HG02610 (cell line): ENCODE measurements around the gene RYR1.
"Not testable (repeated sequence)": the region's sequence is repeated elsewhere in the genome, so short reads cannot be mapped to it uniquely, and the experiment has no call there.

Experiments
- ATAC-seq: cut with Tn5 transposase; IDR thresholded peaks from one replicate; pipeline ENCODE4 v1.9.1; 2021; ENCODE audit warnings: mild to moderate bottlenecking, moderate library complexity; ENCODE audit not compliant: unreplicated experiment

The RYR1 gene

DNA sequence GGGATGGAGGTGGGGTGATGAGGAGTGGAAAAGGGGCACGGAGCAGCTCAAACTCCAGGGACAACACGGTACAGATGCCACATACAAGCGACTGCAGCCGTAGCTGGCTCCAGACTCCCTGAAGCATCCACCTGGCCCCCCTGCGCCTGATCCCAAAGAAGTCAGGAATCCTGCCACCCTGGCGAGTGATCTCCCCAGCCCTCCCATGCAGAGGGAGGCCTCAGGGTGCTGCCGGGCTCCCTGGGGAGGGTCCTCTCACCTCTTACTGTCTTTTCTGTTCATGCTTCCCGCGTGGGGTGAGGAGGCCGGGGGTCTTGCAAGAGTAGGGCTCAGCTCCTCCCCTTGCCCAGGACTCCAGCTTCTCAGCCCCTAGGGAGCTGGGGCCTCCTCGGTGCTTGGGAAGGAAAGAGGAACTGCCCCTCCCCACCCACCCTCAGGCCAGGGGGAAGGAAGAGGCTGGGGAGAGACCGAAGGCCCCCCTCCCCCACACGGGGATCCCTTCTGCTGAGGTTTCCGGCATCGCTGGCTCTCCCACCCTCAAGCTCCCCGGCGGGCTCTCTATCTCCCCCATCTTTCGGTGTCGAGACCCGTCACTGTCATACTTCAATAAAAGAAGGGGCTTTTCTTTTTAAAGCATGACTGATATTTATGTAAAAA, 7.6 kb upstream of the RYR1 start, which contains the start of gene RASGRP4:
TSS of gene RASGRP4 (minus strand) at position 410 of the 657 bp plus-strand sequence. CDS start at position 282, 128 bp downstream.
- no peak for ATAC-seq

- not testable (repeated sequence) for ATAC-seq
Observed at GRCh38 chr19:38427035-38427677, 6.3 kb upstream of the RYR1 start.

- no peak for ATAC-seq
Observed at GRCh38 chr19:38429055-38429810, 4.3 kb upstream of the RYR1 start.

GRCh38 chr19:38429811-38430156, 3.7 kb upstream of the RYR1 start:
- no peak for ATAC-seq

DNA sequence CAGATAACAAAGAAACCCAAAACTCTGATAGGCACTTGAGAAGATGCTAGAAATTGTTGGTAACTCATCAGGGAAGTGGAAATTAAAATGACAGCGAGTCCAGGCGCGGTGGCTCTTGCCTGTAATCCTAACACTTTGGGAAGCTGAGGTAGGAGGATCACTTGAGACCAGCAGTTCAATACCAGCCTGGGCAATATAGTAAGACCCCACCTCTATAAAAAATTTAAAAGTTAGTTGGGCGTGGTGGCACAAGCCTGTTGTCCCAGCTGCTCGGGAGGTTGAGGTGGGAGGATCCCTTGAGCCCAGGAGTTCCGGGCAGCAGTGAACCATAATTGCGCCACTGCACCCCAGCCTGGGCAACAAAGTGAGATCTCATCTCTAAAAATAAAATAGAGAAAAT, 2.6 kb upstream of the RYR1 start:
- no peak for ATAC-seq

GRCh38 chr19:38434549-38435051, 1.1 kb downstream of the RYR1 start:
- ATAC-seq: no peak

DNA sequence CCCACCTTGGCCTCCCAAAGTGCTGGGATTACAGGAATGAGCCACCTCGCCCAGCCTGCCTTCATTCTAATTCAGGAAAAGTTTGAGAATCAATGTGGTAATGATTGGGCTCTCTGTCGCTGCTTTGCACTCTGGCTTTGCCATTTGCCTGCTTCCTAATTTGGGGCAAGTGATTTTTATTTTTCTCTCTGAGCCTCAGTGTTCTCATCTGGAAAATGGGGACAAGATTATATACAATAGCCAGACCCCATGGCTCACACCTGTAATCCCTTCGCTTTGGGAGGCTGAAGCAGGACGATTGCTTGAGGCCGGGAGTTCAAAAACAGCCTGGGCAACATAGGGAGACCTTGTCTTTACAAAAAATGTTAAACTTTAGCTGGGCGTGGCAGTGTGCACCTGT, 3.8 kb downstream of the RYR1 start:
- no peak for ATAC-seq

DNA sequence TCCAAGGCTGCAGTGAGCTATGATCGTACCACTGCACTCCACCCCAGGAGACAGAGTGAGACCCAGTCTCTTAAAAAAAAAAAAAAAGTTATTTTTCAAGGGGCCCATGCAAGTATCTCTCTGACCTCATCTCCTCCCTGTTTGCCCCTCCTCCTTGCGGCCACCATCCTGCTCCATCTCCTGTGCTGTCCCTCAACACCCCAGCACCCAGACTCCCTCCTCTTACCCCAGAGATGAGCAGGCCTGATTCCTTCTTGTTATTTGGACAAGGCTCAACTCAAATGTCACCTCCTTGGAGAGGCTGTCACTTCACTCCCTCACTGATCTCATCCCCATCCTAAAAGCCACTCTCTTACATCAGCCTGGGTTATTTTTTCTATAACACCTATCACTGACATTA, 4.4 kb downstream of the RYR1 start:
- no peak for ATAC-seq

DNA sequence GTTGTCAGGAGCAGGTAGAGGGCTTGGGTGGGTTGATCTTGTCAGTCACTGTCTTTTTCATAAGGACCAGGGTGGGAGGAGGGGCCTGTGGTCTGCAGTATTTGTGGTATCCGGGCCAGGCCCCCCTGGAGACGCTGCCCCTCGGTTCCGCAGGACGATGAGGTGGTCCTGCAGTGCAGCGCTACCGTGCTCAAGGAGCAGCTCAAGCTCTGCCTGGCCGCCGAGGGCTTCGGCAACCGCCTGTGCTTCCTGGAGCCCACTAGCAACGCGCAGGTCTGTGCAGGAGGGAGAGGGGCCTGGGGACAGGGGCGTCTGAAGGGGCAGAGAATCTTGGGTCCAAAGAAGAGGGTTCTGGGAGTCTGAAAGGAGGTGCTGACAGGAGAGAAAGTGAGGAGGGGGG, 7.1 kb downstream of the RYR1 start:
- no peak for ATAC-seq

- no peak for ATAC-seq
Observed at GRCh38 chr19:38441657-38442348, 8.3 kb downstream of the RYR1 start.

DNA sequence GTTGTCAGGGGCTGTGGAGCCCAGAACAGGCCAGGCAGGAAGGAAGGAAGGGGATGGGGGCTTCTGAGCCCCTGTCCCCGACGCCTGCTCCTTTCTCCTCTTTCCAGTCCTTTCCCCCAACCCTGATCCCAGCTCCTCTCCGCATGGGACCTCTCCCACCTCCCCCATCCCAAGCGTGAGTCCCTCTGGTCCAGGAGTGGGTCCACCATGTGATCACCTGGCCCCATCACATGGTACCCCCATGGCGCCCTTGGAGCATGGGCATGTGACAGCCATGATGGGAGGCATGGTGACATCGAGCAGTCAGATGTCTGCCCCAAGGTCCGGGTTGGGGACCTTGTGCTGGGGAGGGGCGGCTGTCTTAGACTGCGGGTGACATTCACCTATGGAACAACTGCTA, 9.2 kb downstream of the RYR1 start:
- no peak for ATAC-seq

- no peak for ATAC-seq
Observed at GRCh38 chr19:38443458-38443999, 10.0 kb downstream of the RYR1 start.

GRCh38 chr19:38444026-38444425, 10.5 kb downstream of the RYR1 start:
- no peak for ATAC-seq

DNA sequence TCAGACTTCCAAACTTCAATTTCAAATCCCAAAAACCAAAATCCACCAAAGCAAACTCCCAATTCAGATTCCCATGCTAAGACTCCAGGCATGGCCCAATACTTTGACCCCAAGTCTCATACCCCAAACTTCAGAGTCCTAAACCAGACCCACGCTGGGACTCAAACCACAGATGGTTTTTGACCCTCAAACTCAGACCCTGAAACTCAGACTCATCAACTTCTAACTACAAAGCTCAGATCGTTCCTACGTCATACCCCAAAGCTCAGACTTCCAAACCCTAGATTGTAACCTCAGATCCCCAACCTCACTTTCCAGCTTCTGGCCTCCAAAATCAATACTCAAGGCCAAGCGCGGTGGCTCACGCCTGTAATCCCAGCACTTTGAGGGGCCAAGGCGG, 11.9 kb downstream of the RYR1 start:
- ATAC-seq: no peak

DNA sequence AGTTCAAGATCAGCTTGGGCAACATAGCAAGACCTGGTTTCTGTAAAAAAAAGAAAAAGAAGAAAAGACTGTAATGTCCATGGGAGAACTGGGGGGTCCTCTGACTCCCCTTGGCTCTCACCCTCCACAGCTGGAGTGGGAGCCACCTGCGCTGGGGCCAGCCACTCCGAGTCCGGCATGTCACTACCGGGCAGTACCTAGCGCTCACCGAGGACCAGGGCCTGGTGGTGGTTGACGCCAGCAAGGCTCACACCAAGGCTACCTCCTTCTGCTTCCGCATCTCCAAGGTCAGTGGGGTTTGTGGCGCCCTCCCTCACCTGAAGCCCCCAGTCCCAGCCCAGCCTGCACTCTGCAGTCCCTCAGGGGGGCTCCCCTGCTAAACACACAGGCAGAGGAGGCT, 14.7 kb downstream of the RYR1 start:
- no peak for ATAC-seq

- no peak for ATAC-seq
Observed at GRCh38 chr19:38449518-38449917, 16.0 kb downstream of the RYR1 start.

DNA sequence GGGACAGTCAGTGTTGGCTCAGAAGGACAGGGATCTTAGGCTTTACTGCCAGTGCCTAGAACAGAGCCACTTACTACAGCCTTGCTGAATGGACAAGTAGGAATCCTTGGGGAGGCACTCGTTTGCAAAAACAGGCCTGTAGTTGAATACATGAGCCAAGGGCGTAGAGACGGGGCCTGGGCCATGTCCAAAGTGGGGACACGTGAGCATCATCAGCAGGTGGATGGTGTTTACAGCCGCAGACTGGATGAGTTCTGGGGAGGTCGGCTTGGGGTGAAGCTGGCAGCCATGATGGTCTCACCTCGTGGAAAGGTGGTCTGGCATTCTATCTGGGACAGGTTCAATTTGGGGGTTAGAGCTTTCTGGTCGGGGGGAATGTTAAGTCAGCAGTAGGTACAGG, 17.5 kb downstream of the RYR1 start:
- no peak for ATAC-seq

DNA sequence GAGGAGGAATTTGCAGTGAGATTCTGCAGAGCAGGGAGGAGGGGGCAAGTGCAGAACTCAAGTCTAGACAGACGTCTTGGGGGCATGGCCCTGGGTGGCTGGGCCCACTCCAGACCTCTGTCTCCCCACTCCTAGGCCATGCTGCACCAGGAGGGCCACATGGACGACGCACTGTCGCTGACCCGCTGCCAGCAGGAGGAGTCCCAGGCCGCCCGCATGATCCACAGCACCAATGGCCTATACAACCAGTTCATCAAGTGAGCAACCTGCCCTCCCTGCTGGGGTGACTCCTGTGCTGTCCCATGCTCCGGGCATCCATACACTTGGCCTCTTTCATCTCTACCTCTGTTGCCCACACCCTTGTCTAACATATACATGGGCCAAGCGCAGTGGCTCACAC, 18.1 kb downstream of the RYR1 start:
- no peak for ATAC-seq

DNA sequence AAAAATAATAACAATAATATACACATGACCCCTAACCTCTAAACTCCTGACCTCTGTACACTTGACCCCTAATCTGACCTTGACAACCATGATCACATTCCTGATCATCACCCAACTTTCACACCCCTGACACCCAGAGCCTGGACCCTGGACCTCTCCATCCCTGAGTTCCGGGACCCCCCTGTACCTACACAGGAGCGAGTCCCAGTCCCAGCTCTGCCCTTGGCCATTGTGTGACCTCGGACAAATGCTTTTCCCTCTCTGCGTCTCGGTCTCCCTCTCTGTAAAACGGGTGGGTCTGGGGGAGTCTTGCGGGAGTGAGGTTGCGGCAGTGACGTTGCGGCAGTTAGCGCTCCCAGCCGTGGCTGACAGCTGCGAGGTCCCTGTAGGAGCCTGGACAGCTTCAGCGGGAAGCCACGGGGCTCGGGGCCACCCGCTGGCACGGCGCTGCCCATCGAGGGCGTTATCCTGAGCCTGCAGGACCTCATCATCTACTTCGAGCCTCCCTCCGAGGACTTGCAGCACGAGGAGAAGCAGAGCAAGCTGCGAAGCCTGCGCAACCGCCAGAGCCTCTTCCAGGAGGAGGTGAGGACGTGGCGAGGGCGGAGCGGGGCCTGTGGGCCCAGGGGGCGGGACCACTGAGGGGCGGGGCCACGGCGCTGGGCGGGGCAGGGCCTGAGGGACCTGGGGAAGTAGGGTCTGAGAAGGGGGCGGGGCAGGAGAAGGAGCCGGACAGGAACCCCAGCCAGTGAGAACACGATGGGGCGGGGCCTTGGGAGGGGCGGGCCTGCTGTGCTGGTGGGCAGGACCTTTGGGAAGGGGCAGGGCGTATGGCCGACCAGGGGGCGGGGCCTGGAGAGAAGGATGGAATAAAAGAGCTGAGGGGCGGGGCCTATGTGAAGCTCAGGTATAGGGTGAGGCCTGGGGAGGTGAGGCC, 19.2 kb downstream of the RYR1 start:
- ATAC-seq: no peak

DNA sequence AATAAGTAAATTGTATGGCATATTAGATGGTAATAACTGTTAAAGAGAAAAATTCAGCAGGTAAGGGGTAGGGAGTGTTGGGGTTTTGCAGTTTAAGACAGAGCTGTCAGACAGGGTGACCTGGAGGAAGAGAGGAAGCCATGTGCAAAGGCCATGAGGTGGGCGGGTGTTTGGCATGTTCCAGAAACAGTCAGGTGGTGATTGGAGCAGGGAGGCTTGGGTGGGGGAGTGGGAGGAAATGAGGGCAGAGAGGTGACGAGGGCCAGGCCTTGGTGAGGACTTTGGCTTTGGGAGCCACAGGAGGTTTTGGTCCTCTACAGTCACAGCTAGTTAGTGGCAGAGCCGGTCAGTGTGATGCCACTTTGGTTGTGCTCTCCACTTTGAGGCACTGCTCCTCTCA, 20.1 kb downstream of the RYR1 start:
- no peak for ATAC-seq
